Activated CD4-positive, alpha-beta T cell treated with anti-CD3 and anti-CD28 coated beads, Interleukin-2, amount 50 U/mL, for 1 hour (primary cell): ENCODE data around the gene PRKAR1A.
"Not testable (repeated sequence)": the region's sequence is repeated elsewhere in the genome, so short reads cannot be mapped to it uniquely, and the experiment has no call there.

Experiments
- DNase-seq: peaks from one replicate; pipeline ENCODE4 v3.0.0-alpha.2; 2020

Gene PRKAR1A

DNA sequence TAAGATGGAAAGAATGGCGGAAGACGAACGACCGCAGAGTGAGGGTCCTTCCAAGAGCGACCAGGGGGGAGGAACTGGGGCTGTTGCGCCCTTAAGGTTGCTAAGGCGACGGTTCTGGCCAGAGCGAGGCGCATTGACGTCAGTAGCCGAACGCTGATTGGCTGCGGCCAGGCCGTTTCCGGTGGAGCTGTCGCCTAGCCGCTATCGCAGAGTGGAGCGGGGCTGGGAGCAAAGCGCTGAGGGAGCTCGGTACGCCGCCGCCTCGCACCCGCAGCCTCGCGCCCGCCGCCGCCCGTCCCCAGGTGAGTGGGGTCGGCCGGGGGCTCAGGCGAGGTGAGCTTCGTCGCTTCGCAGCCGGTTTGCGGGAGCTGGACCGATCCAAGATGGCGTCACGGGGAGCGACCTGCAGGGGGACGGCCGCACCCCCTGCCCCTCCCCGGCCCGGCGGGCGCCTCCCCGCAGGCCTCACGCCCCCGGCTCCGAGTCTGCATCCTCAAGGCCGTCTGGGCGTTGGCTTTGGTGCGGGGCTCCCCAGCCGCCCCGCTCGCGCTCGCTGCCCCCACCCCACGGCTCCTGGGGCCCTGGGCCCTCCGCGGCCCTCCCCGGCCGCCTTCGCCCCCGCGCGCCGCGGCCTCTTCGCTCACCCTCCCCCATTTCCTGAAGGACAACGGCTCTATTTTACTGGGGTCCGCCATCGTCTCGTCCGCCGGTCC lies at the start of gene PRKAR1A:
Gene PRKAR1A, plus strand, starts transcription at position 184 of the 713 bp plus-strand sequence. CDS start 2,970 bp downstream, outside the sequence.
- DNase-seq: peak; percentile 92

DNA sequence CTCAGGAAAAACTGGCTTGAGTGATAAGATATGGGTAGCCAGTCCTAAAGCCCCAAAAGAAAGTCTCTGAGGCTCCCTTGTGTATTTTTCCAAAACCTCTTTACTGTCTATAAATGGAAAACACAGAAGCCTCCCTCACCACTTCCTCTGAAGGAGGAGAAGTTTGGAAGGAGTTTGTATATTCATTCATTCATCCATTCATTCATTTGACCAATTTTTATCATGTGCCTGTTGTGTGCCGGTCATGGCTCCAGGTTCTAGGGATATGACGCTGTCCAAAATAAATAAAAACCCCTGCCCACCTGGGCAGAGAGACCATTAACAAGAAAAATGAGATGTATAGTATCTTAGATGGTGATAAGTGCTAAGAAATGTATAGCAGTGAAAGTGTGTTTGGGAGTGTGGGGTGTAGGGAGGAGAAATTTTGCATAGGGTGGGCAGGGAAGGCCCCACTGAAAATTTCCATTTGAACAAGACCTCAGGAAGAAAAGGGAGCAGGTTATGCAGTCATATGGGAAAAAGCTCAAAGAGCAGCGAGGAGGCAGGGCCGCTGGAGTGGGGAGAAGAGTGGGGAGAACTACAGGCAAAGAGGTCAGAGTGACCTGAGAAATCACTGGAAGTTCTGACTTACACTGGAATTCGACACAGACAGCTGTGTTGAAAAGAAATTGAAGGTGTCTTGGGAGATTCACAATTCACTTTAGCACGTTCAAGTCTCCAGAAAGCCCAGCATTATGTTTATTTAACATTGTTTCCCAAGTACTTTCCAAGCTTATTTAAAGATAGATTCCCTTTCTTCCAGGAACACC lies 48.8 kb upstream of the PRKAR1A start:
- no peak for DNase-seq

DNA sequence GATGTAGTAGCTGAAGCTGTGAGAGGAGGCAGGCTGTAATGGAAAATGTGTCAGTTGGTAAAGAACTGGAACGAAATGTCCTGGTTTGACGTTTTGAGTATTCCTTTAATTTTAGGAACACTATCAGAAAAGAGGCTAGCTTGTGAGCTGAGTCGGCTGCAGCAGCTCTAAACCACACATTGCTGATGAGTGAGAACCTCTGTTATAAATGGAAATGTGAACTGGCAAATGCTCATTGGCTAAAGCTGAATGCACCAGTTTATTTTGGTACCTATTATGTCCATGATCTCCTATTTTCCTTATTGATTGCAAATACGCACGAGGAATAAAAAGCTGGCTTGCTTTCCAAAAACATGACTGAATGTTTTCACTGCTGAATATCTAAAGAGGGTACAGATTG lies 43.9 kb upstream of the PRKAR1A start:
- no peak for DNase-seq

DNA sequence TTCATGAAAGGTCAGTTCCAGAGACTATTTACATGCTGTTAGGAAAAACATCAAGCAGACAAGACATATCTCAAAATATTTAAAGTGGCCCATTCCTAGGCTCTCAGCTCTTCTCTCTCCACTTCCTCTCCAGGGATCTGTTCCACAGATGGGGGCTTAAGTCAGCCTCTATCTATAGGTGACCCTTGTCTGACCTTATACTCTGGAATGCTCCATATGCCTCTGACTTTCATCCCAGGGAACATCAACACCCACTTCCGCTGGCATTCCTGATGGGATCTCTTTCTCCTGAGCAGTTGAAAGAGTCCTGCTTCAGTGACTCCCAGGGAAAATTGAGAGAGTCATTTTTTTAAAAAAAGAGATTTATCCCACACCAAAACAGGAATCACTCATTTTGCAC lies 43.4 kb upstream of the PRKAR1A start:
- DNase-seq: no peak

DNA sequence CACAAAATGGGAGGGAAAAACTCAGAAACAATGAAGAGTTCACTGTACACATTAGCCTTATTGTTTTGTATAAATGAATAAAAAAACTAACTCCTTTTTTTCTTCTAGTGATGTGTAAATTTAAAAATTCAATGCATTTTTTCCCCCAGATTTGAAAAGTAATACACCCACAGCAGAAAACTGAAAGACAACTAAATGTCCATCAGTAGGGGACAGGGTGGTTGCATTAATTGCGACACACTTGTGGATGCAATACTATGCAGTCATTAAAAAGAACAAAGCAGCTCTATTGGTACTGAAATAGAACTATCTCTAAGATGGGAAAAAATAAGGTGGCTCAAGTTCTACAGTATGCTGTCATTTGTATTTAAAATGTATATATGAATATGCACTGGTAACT lies 41.3 kb upstream of the PRKAR1A start:
- no peak for DNase-seq

DNA sequence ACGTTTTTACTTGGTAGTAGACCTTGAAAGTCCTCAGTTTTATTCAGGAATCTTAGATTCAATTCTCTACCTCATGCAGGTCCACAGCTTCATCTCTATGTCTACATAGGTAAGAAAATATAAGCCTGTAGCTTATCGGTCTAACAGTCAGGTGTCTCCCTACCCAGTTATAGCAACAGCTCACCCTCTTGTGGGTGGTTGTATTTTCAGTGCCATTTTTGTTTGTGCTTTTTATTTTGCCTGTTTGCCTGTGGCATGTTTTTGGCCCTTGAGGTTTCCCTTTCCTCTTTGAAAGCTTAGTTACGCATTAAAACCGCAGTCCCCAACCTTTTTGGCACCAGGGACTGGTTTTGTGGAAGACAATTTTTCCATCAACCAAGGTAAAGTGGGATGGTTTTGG lies 31.3 kb upstream of the PRKAR1A start:
- DNase-seq: no peak

DNA sequence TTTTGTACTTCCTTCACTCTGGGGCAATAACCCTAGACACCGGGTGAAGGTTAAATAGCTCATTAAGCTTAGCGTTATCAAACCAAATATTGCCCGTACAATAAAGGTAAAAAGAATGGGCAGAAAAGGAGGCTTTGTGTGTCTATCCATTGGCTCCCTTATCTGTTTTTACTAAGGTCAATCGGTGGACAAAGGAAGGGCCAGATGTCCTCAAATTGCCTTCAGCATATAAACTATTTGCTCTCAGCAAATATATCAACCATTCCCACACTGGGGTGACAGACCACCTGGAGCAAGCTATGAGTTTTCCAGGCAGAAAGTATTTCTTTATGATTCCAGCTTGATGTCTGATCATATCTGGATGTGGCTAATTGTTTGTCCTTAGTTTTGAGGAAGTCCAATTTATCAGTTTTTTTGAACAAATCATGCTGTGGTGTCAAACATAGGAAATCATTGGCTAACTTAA lies 29.6 kb upstream of the PRKAR1A start:
- DNase-seq: no peak

DNA sequence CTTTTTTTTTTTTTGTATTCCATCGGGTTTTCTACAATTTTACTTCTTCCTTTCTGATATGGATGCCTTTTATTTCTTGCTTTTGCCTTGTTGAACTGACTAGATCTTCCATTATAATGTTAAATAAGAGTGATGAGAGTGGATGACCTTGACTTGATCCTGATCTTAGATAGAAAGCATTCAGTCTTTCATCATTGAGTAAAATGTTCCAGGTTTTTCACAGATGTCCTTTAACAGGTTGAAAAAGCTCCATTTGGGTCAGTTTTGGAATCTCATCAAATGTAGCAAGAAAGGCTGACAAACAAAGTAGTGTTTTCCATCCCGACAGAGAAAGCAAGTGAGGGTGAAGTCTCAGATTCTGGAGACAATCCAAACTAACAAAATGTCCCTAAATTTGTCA lies 27.8 kb upstream of the PRKAR1A start:
- no peak for DNase-seq

DNA sequence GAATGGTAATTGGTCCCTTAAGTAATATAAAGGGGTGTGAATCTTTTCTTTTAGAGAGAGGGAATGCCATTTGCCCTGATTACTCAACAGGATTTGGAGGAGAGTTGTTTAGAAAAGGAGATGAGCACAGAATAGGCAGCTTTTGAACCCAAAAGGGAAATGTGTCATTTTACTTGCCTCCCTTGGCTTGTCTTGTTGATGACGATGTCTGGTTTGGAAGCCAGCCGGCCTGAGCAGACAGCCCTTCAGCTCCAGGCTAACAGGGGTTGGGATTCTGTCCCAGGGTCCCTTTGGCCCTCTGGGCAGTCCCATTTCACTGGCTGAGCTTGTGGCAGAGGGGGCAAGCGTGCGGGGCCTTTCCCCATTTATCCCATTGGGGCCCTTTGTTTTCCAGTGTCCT lies 22.3 kb upstream of the PRKAR1A start:
- no peak for DNase-seq

DNA sequence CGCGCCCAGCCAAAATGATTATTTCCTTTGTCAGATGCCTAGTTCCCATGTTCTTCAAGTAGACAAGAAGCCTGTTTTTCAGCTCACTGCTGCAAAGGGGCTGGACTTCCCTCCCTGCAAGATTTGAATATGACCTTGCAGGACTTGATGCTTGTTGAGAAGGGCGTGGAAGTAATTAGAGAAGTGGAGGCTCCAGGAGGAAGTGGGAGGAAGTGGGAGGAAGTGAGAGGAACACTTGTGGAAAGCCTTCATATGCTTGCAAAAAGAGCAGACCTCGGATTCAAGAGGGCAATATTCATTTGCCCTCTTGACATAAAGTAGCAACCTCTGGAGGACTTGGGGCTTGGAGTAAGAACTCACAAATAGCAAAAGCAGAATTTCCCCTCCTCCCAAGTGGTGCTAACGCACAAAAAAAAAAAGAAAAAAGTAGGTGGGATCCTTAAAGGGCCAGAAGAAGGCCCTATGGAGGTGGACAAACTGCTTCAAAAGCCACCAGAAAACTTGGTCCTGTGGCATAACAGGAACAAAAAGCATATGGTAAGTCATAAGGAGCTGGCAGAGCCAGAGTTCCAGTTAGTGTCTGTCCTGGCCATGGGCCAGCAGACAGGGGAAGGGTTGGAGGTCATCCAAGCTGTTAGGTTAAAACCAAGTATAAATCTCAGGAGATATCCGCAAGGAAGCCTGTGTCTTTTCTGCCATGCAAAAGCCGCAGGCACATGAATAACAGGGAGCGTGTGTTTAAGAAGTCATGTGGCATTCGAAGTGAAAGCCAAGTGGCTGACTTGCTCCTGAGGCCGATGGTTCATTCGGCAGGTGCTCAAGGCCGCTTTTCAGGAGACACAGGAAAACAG lies 20.6 kb upstream of the PRKAR1A start:
- DNase-seq: no peak

DNA sequence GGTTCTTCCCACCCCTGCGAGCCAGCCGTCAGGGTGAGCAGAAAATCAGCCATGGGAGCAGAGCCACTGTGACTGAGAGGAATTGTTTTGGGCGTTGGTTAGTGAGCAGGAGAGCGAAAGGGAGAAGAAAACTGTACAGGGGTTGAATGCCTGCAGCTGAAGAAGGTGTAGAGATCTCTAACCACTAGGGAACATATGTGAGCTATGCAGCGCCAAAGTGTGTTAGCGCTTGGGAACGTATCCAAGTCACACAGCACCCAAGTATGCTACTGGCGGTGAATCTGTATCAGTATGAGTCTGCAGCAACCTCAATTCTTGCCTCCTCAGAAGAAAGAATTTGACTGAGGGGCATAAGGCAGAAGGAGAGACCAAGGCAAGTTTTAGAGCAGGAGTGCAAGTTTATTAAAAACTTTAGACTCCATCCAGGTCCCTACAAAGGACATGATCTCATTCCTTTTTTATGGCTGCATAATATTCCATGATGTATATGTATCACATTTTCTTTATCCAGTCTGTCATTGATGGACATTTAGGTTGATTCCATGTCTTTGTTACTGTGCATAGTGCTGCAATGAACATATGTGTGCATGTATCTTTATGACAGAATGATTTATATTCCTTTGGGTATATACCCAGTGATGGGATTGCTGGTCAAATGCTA lies 19.7 kb upstream of the PRKAR1A start:
- DNase-seq: not testable (repeated sequence)

DNA sequence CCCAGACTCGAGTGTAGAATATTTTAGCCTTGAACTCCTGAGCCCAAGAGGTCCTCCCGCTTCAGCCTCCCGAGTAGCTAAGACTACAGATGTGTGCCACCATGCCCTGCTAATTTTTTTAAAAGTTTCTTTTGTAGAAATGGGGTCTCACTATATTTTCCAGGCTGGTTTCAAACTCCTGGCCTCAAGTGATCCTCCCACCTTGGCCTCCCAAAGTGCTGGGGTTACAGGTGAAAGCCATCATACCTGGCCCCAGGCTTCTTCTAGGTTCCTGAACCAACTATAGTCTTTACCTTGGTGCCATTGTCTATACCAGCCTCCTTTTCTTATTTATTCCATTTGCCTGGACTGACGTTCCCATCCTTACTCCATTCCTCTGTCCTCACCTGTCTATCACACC lies 17.1 kb upstream of the PRKAR1A start:
- DNase-seq: no peak

DNA sequence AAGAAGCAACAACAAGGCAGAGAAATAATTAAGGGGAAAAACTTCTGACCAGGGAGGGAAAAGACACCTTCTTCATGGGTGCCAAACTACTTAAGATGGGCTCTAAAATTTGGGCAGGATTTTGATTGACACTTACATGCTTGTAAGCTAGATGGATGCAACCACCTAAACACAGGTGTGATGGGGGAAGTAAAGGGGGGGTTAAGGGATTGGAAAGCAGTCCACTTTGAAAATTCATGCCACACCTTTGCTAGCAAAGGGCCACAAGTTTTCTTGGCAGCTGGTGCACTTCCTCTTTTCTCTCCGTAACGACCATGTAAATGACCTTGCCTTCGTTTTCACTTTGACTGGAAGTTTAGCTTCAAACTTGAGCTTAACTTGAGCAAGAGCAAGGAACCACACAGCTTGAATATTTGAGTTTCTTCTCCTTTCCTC lies 14.3 kb upstream of the PRKAR1A start:
- DNase-seq: no peak

DNA sequence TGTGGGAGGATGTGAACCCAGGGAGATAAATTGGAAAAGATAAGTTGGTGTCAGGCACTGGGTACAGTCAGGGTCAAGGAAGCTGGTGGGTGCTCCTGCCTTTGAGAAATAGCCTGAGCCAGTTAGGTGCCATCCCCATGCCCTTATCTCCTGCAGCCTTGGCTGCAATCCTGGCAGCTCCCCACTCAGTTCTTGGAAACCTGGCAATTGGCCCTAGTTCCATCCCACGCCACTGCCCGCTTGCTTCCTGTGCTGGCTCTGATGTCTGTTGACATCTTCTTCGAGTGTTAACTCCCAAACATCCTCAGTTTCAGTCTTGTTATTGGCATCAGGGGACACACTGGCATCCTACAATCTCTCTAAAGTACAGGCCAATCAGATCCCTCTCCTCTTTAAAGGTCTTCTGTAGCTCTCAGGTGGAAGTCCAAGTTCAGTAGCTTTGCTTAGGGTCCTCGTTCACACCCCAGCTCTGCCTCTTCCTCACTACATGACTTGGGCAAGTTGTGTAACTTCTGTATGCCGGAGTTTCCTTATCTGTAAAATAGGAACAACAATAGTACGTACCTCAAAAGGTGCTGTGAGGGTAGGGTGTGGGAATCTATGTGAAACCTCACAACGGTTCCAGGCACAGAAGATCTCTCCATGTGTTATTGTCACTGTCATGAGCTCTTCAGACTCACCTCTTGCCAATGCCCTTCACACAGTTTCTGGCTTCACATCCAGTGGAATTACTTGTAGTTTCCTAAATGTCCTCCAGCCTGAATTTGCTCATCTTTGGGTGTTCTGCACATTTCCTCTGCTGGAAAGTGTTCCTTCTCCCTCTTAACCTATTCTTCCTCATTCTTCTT lies 13.5 kb upstream of the PRKAR1A start:
- no peak for DNase-seq

DNA sequence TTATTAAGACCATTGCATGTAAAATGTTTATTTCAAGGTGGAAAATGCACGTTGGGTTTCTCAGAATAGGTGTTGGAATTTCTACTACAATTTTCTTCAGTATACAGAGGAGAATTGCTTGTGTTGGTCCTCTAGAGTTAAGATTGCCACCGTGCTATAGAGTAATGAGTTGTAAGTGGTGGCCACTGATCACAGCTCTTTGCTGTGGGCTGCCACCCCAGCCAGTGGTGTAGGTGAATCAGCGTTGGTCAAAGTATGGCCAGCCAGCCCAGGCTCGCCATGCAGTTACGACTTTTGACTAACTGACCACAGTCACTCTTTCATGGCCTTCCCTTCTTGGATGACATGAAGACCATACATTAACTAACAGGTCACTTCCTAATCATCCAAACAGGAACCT lies 12.6 kb upstream of the PRKAR1A start:
- no peak for DNase-seq

DNA sequence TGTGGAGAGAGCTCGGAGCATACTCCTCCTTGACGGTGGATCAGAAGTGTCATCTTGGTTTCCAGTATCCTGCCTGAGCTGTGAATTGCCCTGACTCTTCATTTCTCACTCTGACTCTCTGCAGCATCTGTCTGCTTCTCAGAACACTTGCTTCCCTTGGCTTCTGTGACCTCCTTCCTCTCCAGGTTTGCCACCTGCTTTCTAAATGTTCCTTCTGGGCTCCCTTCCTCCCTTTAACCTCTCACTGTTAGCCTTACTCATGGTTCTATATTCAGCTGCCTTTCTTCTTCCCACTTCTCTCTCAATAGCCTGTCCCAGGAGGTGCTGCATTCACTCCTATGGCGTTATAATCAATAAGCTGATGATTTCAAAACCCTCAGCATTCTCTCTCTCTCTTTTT lies 11.2 kb upstream of the PRKAR1A start:
- no peak for DNase-seq

DNA sequence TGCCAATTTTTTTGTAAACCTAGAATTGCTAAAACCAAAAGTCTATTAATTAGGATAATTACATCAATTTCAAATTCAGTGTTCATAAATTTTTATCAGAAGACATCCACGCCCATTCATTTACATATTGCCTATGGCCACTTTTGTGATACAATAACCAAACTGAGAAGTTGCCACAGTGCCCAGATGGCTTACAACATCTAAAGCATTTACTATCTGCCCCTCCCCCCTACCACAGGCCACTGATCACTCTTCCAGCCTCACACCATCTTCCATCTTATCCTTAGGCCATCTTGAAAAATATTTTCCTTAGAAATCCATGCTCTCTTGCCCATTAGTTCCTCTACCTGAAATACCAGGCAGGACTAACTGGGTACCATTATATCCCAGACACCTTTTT lies 6.3 kb upstream of the PRKAR1A start:
- no peak for DNase-seq

DNA sequence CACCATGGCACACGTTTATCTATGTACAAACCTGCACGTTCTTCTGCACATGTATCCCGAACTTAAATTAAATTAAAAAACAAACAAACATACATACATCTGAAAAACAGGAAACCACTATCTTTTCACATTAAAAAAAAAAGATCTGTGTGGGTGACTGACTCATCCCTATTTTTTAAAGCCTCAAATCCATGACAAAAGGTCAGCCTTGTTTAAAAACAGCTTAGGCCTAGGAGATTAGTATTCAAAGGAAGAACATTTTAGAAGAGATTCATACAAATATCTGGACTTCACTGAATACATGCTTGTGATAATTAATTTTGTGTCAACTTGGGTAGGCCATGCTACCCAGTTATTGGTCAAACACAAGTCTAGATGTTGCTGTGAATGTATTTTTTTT lies 4.7 kb upstream of the PRKAR1A start:
- no peak for DNase-seq

DNA sequence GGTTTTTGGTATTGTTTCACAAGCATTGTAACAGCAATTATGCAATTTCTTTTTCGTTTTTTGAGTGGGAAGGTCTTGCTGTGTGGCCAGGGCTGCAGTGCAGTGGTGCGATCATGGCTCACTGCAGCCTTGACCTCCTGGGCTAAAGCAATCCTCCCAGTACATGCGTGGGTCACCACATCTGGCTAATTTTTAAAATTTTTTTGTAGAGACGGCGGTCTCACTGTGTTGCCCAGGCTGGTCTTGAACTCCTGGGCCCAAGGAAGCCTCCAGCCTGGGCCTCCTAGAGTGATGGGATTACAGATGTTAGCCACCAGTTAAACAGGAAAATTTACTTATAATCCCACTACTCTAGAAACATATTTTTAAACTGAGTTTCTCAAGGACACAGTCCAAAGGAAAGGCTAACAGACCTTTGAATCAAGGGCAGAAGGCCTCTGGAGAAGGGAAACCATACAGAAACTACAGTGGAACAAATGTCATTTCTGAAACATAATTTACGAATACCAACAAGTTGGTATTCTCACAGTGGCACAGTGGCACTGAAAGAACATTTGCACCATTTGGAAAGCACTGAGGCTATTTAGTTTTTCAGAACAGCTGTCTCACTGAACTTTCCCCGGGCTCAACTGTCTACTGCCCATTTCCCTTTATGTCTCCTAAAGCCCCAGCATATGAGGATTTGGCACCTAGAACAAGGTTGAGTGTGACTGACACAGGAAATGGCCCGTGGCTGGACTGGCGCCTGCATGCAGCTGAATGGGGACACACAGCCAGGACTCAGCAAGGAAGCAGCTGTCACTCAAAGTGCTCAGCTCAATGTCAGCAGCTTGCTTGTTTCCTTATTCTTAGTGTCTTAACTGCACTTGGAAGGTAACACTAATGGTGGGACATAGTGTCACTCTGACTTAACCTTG lies 2.8 kb upstream of the PRKAR1A start:
- DNase-seq: no peak

DNA sequence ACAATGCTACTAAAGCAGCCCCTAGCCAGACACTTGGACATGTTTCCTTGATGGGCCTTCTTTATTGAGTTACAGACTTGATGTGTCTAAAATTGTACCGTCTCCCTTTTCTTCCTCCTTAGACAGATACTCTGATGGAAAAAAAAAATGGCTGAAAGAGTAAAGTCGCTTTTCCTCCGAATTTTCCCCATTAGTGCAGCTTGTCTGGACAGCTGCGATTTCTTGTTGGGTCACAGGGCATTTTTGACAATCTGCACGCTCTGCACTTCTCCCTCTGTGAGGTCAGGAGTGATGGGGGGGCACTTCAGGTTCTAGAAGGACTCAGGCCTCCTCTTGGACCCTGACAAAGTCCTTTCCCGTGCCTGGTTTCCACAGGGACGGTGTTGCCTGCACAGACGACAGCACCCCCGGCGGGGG lies 968 bp upstream of the PRKAR1A start:
- peak; percentile 23 for DNase-seq
